GM23338 (cell line): ENCODE results near the gene CEACAM3. TPM values are rescaled to one million over a fixed set of nuclear protein-coding genes. Genes with fewer than 3 reads are reported as not detected.

Experiments used
- ATAC-seq: fragments of 200-7000 bp; cut with Tn5 transposase; 3 replicates; pipeline ENCODE4 v1.9.1; 2020
- DNase-seq: peaks from one replicate; pipeline ENCODE4 v3.0.0-alpha.2; 2015; ENCODE audit warnings: low spot score
- H2AFZ ChIP-seq: fragments of 200-600 bp; sonication (generic); 2 replicates; pipeline ENCODE4 v1.8.0; 2016; ENCODE audit warnings: antibody characterized with exemption, mild to moderate bottlenecking, moderate library complexity
- H3F3A ChIP-seq: fragments of 200-600 bp; sonication (generic); replicated peaks from 2 replicates; pipeline ENCODE4 v1.8.0; 2017; ENCODE audit warnings: antibody characterized with exemption, mixed run types, low read depth
- H3K27ac ChIP-seq: fragments of 200-600 bp; sonication (generic); 2 replicates; pipeline ENCODE4 v1.6.1; 2016; ENCODE audit warnings: low read depth
- H3K27me3 ChIP-seq: fragments of 200-600 bp; sonication (generic); 2 replicates; pipeline ENCODE4 v1.8.0; 2016; ENCODE audit warnings: mild to moderate bottlenecking, mixed run types, moderate library complexity; ENCODE audit not compliant: insufficient read depth
- H3K36me3 ChIP-seq: fragments of 200-600 bp; sonication (generic); 2 replicates; pipeline ENCODE4 v1.8.0; 2016; ENCODE audit warnings: mild to moderate bottlenecking; ENCODE audit not compliant: insufficient read depth
- H3K4me1 ChIP-seq: fragments of 200-600 bp; sonication (generic); 2 replicates; pipeline ENCODE4 v1.8.0; 2016; ENCODE audit warnings: mild to moderate bottlenecking, moderate library complexity; ENCODE audit not compliant: insufficient read depth
- H3K4me2 ChIP-seq: fragments of 200-600 bp; sonication (generic); 2 replicates; pipeline ENCODE4 v1.7.1; 2017; ENCODE audit warnings: mixed run types
- H3K4me3 ChIP-seq: fragments of 200-600 bp; sonication (generic); 2 replicates; pipeline ENCODE4 v1.6.1; 2016; ENCODE audit warnings: mixed run types
- H3K79me2 ChIP-seq: fragments of 200-600 bp; sonication (generic); replicated peaks from 2 replicates; pipeline ENCODE4 v1.8.0; 2017; ENCODE audit warnings: mild to moderate bottlenecking; ENCODE audit not compliant: insufficient read depth
- H3K9me2 ChIP-seq: fragments of 200-600 bp; sonication (generic); 2 replicates; pipeline ENCODE4 v1.8.0; 2017; ENCODE audit not compliant: insufficient read depth
- H4K20me1 ChIP-seq: fragments of 200-600 bp; sonication (generic); replicated peaks from 2 replicates; pipeline ENCODE4 v1.8.0; 2017; ENCODE audit warnings: mild to moderate bottlenecking; ENCODE audit not compliant: insufficient read depth
- H3K27ac Mint-ChIP-seq: 2 replicates; pipeline ENCODE4 v1.8.0; 2020; ENCODE audit warnings: inconsistent platforms, mild to moderate bottlenecking, moderate library complexity, mixed read lengths
- H3K27me3 Mint-ChIP-seq: 3 replicates; pipeline ENCODE4 v1.8.0; 2022; ENCODE audit warnings: low read depth, mild to moderate bottlenecking, moderate library complexity, mixed read lengths, inconsistent platforms; ENCODE audit not compliant: insufficient read depth, poor library complexity
- H3K36me3 Mint-ChIP-seq: 3 replicates; pipeline ENCODE4 v1.8.0; 2021; ENCODE audit warnings: low read depth, mild to moderate bottlenecking, inconsistent platforms, moderate library complexity, mixed read lengths
- H3K4me1 Mint-ChIP-seq: 3 replicates; pipeline ENCODE4 v1.8.0; 2020; ENCODE audit warnings: mild to moderate bottlenecking, inconsistent platforms, mixed read lengths
- H3K4me3 Mint-ChIP-seq: 3 replicates; pipeline ENCODE4 v1.8.0; 2021; ENCODE audit warnings: moderate library complexity, mild to moderate bottlenecking, inconsistent platforms, mixed read lengths
- H3K9me3 Mint-ChIP-seq: 3 replicates; pipeline ENCODE4 v1.8.0; 2020; ENCODE audit warnings: moderate library complexity, mild to moderate bottlenecking, inconsistent platforms, mixed read lengths
- EZH2 ChIP-seq: fragments of 200-600 bp; sonication (generic); IDR thresholded peaks from one replicate; pipeline ENCODE4 v1.8.0; 2017; ENCODE audit warnings: antibody characterized with exemption, mild to moderate bottlenecking, low read depth; ENCODE audit not compliant: unreplicated experiment
- EZH2phosphoT487 ChIP-seq: fragments of 200-600 bp; sonication (generic); IDR thresholded peaks from one replicate; pipeline ENCODE4 v1.8.1; 2018; ENCODE audit warnings: antibody characterized with exemption; ENCODE audit not compliant: unreplicated experiment
- POLR2AphosphoS5 ChIP-seq: IDR thresholded peaks from 2 replicates; pipeline ENCODE4 v1.6.1; 2016; ENCODE audit warnings: antibody characterized with exemption, low read depth
- ZNF114 ChIP-seq: fragments of 250-450 bp; sonication (Bioruptor Pico); IDR thresholded peaks from 2 replicates; pipeline ENCODE4 v1.5.0; 2020; ENCODE audit warnings: mild to moderate bottlenecking, moderate library complexity
- ZNF331 ChIP-seq: fragments of 250-450 bp; sonication (Bioruptor Pico); IDR thresholded peaks from 2 replicates; pipeline ENCODE4 v1.5.0; 2020; ENCODE audit warnings: low read depth, mild to moderate bottlenecking, moderate library complexity
- polyA plus RNA-seq: library from polyadenylated mRNA; unstranded; fragments of >200 nt; fragmentation: Nextera tagmentation; extraction: Ambion mirVana; gene quantifications from 2 replicates; pipeline ENCODE4 v1.2.1, GENCODE V29; 2016
- total RNA-seq: library from RNA; depleted of rRNA; stranded (reverse); fragments of >200 nt; shearing (Covaris generic); gene quantifications from 2 replicates; pipeline ENCODE4 v1.2.3, GENCODE V29; 2014
- TF ChIP-seq, protein P1 (sequence below): IDR thresholded peaks from one replicate; pipeline ENCODE4 v1.6.1; 2018; ENCODE audit warnings: antibody characterized with exemption; ENCODE audit not compliant: unreplicated experiment
- TF ChIP-seq, protein P2 (sequence below), 2 experiments: fragments of 200-600 bp in 1 of 2; sonication (generic) in 1 of 2; conservative IDR thresholded peaks; 2 replicates each; pipeline versions ENCODE4 v1.5.1 to v1.6.1; 2016 to 2017; ENCODE audit warnings: antibody characterized with exemption in 2 of 2, low read depth in 2 of 2, mild to moderate bottlenecking in 2 of 2, moderate library complexity in 1 of 2

Gene CEACAM3
- total and polyA plus RNA-seq, 2 experiments from 2014 or later, result not detected

DNA sequence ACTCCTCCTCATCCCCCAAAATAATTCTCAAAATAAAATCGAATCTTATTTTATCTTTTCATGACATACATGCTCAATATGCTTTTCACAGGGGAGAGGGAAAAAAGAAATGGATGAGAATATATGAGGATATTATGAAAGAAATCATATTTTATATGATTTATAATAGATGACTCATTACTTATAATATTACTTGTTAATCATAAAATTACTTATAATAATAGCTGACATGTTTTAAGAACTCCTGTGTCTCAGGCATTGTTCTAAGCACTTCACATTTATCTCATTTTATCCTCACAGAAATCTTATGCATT, 3.0 kb upstream of the CEACAM3 start:
- Mint-ChIP-seq H3K27ac (no peak overlapping the region), H3K4me3 (no peak overlapping the region), H3K4me1 (peaks cover 4% of the 10 kb centered on the region; the same call in 1 of the 3 replicates), H3K36me3 (no peaks in the 10 kb centered on the region), H3K9me3 (no peaks in the 10 kb centered on the region), H3K27me3 (peaks cover 7% of the 10 kb centered on the region)
- Histone ChIP-seq H3K36me3 (no peaks in the 10 kb centered on the region), H2AFZ (no peak overlapping the region), H3K4me3 (no peak overlapping the region), H3K4me2 (no peak overlapping the region), H3K27ac (no peak overlapping the region), H3F3A (no peaks in the 10 kb centered on the region), H3K4me1 (no peaks in the 10 kb centered on the region), H3K79me2 (no peaks in the 10 kb centered on the region), H3K27me3 (no peaks in the 10 kb centered on the region), H4K20me1 (no peaks in the 10 kb centered on the region), H3K9me2 (no peaks in the 10 kb centered on the region)
- no peak for ATAC-seq
- no peak for TF ChIP-seq POLR2AphosphoS5
- TF ChIP-seq, protein P1, sequence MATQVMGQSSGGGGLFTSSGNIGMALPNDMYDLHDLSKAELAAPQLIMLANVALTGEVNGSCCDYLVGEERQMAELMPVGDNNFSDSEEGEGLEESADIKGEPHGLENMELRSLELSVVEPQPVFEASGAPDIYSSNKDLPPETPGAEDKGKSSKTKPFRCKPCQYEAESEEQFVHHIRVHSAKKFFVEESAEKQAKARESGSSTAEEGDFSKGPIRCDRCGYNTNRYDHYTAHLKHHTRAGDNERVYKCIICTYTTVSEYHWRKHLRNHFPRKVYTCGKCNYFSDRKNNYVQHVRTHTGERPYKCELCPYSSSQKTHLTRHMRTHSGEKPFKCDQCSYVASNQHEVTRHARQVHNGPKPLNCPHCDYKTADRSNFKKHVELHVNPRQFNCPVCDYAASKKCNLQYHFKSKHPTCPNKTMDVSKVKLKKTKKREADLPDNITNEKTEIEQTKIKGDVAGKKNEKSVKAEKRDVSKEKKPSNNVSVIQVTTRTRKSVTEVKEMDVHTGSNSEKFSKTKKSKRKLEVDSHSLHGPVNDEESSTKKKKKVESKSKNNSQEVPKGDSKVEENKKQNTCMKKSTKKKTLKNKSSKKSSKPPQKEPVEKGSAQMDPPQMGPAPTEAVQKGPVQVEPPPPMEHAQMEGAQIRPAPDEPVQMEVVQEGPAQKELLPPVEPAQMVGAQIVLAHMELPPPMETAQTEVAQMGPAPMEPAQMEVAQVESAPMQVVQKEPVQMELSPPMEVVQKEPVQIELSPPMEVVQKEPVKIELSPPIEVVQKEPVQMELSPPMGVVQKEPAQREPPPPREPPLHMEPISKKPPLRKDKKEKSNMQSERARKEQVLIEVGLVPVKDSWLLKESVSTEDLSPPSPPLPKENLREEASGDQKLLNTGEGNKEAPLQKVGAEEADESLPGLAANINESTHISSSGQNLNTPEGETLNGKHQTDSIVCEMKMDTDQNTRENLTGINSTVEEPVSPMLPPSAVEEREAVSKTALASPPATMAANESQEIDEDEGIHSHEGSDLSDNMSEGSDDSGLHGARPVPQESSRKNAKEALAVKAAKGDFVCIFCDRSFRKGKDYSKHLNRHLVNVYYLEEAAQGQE, result no peak
- DNase-seq, result no peak

DNA sequence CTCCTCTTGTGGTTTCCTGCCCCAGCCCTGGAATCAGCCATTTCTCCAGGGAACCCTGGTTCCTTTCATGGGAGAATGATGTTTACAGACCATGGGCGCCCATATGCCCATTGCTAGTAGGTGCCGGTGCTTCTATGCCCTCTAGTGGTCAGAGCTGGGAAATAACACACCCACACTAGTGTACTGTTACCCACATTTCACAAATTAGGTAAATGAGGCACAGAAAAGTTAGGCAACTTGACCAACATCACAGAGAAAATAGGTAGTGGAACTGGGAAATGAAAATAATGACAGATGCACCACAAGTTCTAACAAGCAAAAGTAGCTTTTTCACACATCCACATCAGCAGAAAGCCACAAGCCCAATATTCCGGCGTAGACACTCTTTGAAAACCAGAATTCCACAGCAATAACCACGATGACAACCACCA, 1.3 kb upstream of the CEACAM3 start:
- H3K4me1 Mint-ChIP-seq, result peaks cover 4% of the 10 kb centered on the region; the same call in 1 of the 3 replicates
- no peaks in the 10 kb centered on the region for H3K36me3 Mint-ChIP-seq
- H3K27me3 Mint-ChIP-seq, result peaks cover 6% of the 10 kb centered on the region

More for the DNA sequence above, 1.3 kb upstream of the CEACAM3 start:
- Histone ChIP-seq H3K4me3 (no peak overlapping the region), H2AFZ (no peak overlapping the region), H3K27ac (no peak overlapping the region), H3K36me3 (no peaks in the 10 kb centered on the region), H3K4me2 (no peak overlapping the region), H4K20me1 (no peaks in the 10 kb centered on the region), H3F3A (no peaks in the 10 kb centered on the region), H3K27me3 (no peaks in the 10 kb centered on the region), H3K79me2 (no peaks in the 10 kb centered on the region), H3K4me1 (no peaks in the 10 kb centered on the region), H3K9me2 (no peaks in the 10 kb centered on the region)
- peak; percentile 96 for ATAC-seq
- H3K9me3 Mint-ChIP-seq, result no peaks in the 10 kb centered on the region
- no peak overlapping the region for H3K4me3 Mint-ChIP-seq
- H3K27ac Mint-ChIP-seq, result no peak overlapping the region
- peak; percentile 87 for DNase-seq
- TF ChIP-seq EZH2phosphoT487 (no peak), ZNF114 (CRISPR knock-in tag) (no peak), ZNF331 (CRISPR knock-in tag) (no peak), EZH2 (no peak)
- TF ChIP-seq, protein P2, sequence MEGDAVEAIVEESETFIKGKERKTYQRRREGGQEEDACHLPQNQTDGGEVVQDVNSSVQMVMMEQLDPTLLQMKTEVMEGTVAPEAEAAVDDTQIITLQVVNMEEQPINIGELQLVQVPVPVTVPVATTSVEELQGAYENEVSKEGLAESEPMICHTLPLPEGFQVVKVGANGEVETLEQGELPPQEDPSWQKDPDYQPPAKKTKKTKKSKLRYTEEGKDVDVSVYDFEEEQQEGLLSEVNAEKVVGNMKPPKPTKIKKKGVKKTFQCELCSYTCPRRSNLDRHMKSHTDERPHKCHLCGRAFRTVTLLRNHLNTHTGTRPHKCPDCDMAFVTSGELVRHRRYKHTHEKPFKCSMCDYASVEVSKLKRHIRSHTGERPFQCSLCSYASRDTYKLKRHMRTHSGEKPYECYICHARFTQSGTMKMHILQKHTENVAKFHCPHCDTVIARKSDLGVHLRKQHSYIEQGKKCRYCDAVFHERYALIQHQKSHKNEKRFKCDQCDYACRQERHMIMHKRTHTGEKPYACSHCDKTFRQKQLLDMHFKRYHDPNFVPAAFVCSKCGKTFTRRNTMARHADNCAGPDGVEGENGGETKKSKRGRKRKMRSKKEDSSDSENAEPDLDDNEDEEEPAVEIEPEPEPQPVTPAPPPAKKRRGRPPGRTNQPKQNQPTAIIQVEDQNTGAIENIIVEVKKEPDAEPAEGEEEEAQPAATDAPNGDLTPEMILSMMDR (conservative IDR thresholded peaks at IDR 0.05; ENCODE audit: low read depth in 2 of 2), result peak; percentile 79 to 87
